HG03378 (cell line): ENCODE data around the gene FLVCR2.
"Not testable (repeated sequence)": the region's sequence is repeated elsewhere in the genome, so short reads cannot be mapped to it uniquely, and the experiment has no call there.

ENCODE experiments used
- ATAC-seq: cut with Tn5 transposase; IDR thresholded peaks from one replicate; pipeline ENCODE4 v1.9.1; 2021; ENCODE audit warnings: mild to moderate bottlenecking, moderate library complexity; ENCODE audit not compliant: unreplicated experiment

The FLVCR2 gene

DNA sequence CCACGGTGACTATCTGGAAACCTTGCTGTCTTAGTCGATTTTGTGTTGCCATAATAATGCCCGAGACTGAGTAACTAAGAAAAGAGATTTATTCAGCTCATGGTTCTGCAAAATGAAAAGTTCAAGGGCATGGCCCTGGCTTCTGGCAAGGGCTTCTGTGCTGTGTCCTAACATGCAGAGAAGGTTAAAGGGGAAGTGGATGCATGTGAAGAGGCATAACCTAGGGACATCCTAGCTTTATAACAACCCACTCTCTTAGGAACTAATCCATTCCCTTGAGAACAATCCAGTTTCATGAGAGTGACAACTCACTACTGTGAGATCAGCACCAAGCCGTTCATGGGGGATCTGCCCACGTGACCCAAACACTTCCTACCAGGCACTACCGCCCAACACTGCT is 11.5 kb downstream of the FLVCR2 start:
- ATAC-seq, result no peak

DNA sequence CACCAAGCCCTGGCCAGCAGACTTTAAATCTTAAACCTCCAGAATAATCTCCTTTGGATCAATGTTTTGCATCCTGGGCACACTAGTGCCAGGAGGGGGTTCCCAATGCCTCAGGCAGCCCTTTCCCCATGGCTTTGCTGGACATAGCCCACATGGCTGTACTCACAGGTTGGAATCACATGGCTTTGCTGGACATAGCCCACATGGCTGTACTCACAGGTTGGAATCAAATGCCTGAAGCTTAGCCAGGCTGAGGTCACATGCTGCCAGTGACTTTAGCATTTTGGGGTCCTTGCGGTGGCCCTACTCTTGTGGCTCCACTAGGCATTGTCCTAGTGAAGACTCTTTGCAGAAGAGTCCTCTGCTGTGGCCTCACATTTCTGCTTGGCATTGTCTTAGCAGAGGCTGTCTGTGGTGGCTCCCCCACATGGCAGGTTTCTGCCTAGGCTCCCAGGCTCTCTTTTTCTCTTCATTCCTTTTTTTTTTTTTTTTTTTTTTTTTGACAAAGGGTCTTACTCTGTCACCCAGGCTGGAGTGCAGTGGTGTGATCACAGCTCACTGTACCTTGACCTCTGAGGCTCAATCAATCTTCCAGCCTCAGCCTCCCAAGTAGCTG is 13.0 kb downstream of the FLVCR2 start:
- no peak for ATAC-seq

DNA sequence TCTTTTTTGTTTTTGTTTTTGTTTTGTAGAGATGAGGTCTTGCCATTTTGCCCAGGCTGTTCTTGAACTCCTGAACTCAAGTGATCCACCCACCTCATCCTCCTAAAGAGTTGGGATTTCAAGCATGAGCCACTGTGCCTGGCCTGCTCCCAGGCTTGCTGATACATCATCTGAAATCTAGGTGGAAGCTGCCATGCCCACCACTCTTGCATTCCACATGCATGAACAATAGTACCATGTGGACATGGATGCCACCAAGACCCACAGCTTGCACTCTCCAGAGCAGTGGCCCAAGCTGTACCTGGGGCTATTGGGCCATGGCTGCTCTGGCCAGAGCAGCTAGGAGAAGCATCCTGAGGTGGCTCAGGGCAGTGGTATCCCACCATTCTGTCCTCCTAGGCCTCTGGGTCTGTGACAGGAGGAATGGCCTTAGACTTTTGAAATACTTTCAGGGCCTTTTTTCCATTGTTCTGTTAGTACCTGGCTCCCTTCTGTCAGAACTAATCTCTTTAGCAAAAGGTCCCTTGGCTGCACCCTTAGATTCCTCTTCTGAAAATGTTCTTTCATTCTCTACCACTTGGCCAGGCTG is 13.7 kb downstream of the FLVCR2 start:
- ATAC-seq, result no peak

DNA sequence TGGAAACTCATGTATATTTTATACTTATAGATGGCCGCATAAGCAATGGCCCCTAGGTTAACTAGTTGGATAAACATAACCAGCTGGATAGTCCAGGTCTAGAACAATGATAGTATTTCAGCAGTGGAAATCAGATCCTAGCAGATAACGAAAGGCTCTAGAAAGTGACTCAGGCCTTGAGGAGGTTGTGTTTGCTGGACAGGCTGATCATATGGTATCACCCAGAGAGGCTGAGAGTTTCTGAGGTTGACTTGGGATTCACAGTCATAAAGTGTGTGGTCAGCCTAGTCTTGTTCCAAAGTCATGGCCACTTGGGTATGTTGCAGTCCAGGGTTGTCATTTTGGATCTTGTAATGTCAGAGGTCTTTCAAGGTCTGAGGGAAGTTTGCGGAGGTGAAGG is 16.8 kb downstream of the FLVCR2 start:
- ATAC-seq, result no peak

DNA sequence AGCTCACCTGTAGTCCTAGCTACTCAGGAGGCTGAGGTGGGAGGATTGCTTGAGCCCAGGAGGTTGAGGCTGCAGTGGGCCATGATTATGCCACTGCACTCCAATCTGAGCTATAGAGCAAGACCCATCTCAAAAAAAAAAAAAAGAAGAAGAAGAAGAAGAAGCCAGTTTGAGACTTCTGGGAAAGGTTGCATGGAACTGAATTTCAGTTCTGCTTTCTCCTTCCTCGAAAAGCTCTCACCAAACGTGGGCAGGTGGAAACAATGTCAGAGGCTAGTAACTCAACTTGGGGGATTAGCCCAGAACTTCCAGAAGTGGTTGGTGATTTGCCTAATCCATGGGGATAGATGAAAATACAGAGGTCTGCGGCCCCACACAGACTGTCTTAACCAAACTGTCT is 18.7 kb downstream of the FLVCR2 start:
- ATAC-seq, result no peak

DNA sequence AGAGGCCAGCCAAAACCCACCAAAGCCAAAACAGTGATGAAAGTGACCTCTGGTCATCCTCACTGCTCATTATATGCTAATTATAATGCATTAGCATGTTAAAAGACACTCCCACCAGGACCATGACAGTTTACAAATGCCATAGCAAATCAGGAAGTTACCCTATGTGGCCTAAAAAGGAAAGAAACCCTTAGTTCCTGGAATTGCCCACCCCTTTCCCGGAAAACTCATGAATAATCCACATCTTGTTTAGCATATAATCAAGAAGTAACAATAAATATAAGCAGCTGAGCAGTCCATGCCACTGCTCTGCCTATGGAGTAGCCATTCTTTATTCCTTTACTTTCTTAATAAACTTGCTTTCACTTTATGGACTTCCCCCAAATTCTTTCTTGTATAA is 21.7 kb downstream of the FLVCR2 start:
- ATAC-seq, result not testable (repeated sequence)

DNA sequence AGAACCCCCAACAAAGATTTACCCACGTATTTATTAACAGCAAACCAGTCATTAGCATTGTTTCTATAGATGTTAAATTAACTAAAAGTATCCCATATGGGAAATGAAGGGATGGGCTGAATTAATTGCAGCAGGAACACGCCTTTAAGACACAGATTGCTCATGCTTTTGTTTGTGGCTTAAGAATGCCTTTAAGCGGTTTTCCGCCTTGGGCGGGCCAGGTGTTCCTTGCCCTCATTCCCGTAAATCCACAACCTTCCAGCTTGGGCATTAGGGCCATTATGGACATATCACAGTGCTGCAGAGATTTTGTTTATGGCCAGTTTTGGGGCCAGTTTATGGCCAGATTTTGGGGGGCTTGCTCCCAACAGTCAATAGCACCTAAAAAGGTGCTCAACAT is 22.6 kb downstream of the FLVCR2 start:
- ATAC-seq, result not testable (repeated sequence)

DNA sequence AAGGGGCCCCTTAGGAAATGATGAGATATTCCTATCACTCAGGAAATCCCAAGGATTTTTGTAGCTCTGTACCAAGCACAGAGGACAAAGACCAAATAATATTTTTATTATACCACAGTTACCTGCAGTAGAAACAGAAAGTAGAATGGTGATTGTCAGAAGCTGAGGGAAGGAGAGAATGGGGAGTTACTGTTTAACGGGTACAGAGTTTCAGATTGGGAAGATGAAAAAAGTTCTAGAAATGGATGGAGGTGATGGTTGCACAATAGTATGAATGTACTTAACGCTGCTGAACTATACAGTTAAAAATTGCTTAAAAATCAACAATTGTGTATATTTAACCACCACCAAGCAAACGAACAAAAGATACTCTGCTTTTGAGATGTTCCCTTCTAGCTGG is 24.1 kb downstream of the FLVCR2 start:
- ATAC-seq, result no peak

DNA sequence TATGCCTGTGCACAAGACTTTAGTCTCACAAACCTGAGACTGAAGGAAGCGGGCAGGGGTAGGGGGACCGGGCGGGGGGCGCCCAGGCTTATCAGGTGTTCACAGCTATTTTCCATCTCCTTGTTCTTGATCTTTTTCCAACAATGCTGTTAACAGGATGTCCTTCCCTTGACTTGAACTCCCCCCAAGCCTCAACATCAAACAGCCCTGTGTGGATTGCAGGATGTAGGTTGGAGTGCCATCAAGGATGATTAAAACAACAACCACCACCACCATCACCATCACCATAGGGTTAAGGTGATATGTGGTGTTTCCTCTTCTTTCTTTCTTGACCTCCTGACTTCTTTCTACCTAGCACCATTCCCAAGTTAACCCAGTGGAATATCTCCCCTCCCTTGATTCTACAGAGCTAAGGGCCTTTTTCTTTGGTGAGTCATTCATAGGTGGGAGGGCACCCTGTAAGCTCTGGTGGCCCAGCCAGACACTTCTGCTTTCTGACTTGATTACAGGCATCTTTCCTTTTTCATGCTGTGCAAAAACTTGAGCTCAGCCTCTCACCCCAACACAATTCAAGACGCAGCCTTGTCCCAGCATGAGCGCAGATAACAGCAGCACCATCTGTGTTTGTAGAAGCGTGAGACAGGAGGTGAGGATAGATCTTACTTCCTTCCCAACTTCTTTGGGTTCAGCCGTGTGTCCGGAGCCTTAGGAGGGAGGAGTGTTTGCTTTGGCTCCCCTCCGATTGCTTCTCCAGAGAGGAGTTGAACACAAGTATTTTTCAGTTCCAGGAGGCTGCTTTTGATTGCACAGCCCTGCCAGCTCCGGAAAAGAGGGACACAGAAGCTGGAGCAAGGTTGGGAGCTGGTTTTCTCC is 26.8 kb downstream of the FLVCR2 start:
- ATAC-seq, result no peak

DNA sequence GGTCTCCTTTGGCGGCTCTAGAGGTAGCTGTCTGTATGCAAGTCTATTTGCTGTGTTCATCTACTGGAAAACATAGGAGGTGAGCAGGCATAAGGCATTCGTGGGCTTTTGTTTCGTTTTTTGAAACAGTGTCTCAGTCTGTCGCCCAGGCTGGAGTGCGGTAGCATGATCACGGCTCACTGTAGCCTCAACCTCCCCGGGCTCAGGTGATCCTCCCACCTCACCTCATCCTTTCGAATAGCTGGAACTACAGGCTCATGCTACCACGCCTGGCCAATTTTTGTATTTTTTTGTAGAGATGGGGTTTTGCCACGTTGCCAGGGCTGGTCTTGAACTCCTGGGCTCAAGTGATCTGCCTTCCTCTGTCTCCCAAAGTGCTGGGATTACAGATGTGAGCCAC is 27.5 kb downstream of the FLVCR2 start:
- ATAC-seq, result no peak

DNA sequence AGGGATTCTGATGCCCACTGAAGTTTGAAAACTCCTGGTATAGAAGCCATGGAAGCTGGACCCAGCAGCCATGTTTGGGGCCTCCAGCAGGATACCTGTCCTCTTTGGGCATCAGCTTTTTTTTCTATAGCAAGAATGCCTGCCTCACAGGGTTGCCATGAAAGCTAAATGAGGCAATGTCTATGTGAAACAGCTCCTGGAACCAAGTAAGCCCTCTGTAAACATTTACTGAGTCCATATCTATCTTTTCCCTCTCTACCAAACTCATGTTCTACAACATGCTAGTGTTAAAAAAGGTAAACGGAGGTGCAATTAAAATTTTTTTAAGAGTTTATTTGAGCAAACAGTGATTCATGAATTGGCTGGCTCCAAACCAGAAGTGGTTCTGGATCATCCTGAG is 28.6 kb downstream of the FLVCR2 start:
- no peak for ATAC-seq

DNA sequence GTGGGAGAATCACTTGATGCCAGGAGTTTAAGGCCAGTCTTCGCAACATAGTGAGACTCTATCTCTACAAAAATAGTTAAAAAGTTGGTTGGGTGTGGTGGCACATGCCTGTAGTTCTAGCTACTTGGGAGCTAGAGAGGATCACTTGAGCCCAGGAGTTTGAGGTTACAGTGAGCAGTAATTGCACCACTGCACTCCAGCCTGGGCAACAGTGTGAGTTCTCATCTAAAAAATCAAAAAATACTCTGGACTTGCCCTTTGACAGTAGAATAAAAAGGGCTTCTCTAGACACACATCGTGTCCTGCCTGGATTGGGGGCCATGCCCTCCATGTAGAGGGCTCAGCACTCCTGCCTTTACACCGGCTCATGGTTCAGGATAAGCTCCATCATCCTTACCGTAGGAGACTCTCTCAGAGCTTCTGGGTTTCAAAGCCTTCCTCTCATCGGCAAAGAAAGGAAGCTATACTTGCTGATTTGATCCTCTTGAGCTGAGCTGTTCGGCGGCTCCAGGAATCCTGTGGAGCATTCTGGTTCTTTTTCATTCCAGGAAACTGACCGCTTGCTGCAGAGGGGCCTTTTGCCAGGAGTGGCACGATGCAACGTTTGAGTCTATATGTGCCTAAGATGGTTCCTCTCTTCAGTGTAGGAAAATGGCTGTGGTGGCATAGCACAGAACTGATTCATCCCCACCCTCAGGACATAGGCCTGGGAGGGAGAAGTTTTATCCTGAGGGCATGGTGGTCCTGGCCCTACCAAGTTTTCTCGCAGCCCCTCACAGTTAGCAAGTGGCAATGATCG is 29.6 kb downstream of the FLVCR2 start:
- no peak for ATAC-seq

DNA sequence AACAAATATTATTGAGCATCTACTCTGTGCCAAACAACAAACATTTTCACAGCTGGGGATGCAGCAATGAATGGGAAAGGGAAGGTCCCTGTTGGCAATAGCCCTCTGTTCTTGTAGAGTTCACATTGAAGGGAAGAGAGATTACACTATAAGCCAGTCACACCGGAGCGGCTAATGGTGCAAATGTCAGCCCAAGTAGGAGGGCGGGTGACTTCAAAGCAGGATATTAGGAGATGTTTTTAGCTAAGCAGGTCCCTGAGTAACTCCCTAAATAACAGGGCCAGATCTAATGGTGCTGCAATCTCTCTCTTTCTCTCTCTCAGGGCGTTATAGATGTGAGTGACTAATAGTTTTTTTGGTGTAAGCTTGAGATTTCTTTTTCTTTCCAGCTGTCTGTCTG is 30.7 kb downstream of the FLVCR2 start:
- no peak for ATAC-seq

DNA sequence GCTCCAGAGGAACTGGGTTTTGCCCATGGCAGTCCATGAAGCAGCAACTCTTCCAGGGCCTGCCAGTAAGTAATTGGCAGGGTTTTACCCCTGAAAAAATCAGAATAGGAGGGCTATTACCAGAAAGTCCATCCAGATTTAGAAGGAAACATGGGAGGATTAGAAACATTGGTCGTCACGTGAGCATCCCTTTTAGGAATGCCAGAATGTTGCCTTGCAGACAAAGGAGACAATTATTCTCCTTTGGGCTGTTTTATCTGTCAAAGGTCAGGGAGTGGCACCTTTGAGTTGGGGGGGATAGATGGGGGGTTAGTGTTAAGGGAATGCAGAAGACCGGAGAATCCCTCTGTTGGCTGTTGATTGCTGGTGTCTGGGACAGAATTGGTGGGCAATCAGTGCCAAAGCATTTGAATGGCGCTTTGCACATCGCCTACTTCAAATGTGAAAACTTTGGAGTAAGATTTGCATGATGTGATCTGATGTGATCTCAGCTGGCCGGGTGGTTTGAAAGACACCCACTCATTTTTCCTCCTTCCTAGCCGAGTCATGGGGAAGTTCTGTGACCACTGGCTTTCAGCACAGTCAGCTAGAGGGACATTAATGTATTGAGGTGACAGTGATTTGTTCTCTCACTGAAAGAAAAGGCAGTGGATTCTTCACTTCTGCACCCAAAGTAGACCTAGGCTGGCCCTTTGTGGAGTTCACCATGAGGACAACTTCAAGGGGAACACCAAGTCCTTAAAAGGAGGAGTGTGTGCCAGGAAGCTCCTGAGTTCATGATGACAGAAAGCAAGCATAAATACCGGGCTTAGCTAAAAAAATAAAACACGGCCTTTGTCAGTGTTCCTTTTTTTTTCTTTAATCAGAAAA is 31.4 kb downstream of the FLVCR2 start:
- no peak for ATAC-seq

DNA sequence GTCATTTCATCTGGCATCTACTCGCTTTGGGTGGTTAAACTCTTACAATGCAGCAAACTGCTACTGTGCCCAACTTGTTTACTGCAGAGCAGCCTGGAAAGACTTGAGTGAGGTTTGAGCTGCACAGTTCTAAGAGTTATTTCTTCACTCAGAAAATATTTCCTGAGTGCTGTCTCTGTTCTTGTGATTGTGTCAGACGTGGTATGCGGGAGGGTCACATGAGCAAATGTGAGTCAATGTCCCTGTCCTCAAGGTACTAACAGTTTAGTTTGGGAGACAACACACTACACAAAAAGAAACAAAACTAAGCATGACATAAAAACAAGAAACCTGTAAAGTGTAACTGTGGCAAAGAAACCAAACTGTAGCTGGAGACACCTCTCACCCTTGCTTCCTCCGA is 32.4 kb downstream of the FLVCR2 start:
- no peak for ATAC-seq

DNA sequence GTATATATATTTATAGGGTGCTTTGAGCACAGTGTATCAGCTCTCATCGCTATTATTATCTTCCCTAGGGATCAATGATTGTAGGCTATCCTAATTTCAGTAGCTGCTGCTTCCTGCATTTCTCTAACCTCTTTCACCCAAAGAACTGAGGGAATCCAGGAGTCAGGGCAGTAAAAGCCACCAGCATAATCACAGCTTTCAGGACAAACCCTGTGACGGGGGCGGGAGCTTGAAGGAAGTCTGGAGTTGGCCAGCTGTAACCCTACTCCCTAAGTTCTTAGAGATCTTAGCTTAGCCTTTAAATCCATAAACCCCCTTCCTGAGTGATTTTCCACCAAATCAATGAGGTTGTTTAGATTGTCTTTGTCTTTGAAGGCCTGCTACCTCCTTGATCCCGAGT is 33.7 kb downstream of the FLVCR2 start:
- ATAC-seq, result no peak

DNA sequence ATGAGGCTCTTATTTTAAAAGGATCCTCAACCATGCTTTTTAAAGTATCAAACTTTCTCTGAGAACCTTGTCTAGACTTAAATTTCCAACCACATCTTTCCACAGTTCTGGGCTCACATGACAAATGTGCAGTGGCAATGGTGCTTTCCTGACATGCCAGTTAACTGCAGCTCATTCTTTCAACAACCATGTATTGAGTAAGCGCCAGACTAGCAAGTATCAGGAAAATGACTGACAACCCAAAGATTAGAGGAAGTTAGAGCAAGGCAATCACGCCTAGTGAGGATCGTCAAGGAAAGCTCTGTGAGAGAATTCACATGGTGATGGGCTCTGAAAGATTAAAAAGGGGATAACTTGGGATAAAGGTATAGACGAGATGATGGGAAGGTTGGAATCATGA is 35.8 kb downstream of the FLVCR2 start:
- no peak for ATAC-seq

DNA sequence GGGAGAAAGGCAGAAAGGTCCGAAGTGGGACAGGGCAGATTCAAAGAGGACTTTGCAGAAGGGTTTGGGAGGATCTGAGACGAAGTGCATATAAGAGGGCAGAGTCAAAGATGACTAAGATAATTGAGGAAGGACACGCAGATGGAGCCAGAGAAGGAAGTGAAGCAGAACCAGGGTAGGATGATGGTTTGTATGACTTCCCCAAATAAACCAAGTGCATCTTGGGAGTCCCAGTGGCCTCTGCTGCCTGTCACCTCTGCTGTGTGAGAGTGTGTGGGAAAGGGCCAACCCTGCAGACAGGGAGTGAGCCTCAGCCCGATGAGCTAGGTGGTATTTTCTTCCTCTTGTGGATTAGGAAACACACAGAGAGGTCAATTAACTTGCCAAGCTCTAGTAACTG is 36.8 kb downstream of the FLVCR2 start:
- no peak for ATAC-seq

DNA sequence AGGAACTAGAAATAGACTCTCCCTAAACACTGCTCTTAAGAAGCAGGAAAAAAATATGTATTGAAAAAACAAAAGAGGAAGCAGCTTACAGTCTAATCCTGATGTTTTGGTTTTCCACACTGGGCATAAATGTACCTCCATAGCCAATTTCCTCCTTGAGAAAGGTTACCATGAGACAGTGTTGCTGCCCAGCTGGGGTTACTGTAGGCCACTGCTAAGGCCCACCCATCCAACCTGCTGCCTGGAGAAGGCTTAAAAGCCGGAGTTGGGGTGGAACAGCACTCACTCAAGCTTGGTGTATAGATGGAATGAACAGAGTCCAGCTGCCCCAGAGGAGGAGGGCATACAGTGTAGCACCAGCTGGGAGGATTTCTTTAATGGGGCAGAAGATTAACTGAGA is 41.1 kb downstream of the FLVCR2 start:
- no peak for ATAC-seq

DNA sequence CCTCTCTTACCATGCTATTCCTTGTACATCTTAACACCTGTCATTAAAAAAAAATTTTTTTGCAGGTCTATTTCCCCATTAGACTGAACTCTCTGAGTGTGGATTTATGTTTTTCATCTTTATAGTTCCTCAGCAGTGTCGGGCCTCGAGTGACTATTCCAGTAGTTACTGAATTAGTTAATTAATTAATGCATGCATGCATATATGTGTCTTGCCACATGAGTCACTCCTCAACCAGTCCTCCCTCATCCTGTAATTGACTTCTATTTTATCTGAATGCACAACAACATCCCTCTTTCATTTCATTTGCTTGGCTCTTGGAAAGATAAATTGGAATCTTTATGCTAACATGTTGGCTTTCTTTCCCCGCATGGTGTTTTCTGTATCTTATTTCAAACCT is 46.6 kb downstream of the FLVCR2 start:
- no peak for ATAC-seq

DNA sequence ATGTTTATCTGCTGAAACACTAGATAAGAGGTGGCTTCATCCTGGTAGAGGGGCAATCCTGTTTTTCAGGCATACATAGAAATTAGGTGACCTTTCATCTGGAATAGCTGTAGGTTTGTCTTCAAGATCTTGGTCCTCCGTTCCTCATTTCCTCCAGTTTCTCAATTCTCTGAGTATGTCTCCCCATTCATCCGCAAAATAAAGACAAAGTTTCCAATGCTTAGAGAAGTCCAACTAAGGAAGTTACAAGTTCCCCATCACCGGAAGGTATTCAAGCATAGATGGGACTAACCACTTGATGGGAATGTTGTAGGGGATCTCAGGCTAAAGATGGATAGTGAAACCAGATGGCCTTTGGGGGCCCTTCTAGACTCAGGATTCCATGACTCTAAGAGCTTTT is 48.0 kb downstream of the FLVCR2 start:
- no peak for ATAC-seq
